ENCODE results near the gene INMT. TPM values are rescaled to one million over a fixed set of nuclear protein-coding genes. Genes with fewer than 3 reads are reported as not detected.

The INMT gene
- total and polyA plus RNA-seq, 3 experiments from 2014 or later = 0.08 to 0.18 TPM; not detected in 1

DNA sequence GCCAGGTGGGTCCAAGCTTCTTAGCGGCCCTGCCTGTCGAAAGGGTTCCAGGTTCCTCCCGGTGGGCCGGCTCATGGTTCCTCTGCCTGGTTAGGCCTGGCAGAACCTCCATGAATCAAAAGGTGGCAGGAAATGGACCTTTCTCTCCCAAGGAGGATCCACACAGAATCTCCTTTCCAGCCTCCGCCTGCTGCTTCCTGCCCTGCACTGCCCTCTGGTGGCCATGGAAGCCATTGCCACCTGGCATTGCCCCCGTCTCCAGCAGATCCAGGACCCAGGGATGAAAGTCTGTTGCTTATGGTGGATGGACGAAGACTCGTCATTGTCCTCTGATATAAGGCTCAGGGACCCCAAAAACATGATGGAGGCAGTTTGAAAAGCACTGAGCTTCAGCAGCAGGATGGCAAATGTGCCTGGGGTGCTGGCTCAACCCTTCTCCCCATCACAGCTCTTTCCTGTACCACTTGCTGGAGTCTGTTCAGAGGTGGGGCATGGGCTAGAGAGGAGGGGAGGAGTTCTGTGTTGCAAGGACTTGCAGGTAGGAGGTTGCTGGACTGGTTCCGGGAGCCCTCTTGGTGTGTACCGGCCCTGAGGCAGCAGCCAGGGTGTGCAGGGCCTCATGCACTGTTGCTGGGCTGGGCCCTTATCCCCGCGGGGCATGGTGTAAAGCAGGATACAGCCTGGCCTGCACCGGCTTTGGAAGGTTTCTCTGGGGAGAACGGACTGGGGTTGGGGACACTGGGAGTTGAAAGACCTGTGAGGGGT lies 11.3 kb upstream of the INMT start:
- Histone ChIP-seq H3K9me3 (ENCODE audit: low read length) (no peaks in the 10 kb centered on the region), H3K4me1 (ENCODE audit: insufficient read depth, low read length) (peaks cover 46% of the 10 kb centered on the region), H3K27ac (ENCODE audit: low read depth, low read length) (no peak overlapping the region), H3K4me3 (ENCODE audit: low read length) (peak overlapping the region; percentile 18), H3K36me3 (ENCODE audit: insufficient read depth, low read length) (no peaks in the 10 kb centered on the region), H3K27me3 (ENCODE audit: insufficient read depth, low read length, poor library complexity, severe bottlenecking) (no peaks in the 10 kb centered on the region)
- peak overlapping the region in 7 of 8 donors; percentile 49 to 80 (median 63) for H3K27ac Mint-ChIP-seq
- POLR2A ChIA-PET = interaction anchor here (3.8 kb wide), 1 partner anchor 14 kb away, joined by 26 read pairs; no protein-coding TSS in a partner anchor
- no peaks in the 10 kb centered on the region for H3K36me3 Mint-ChIP-seq
- CTCF ChIA-PET = interaction anchor here (0.6 to 9.2 kb wide), 39 partner anchors 9 to 260 kb away, joined by 3 to 168 read pairs (median 4); partner anchors contain the start of genes CRHR2, GARS1 and INMT
- no peaks in the 10 kb centered on the region for H3K9me3 Mint-ChIP-seq
- peak; percentile 62 to 81 (median 71) for DNase-seq
- H3K4me3 Mint-ChIP-seq = peak overlapping the region in 1 of 7 donors; percentile 52
- peaks cover 0 to 3% of the 10 kb centered on the region in 2 donors for H3K27me3 Mint-ChIP-seq
- H3K4me1 Mint-ChIP-seq = peaks cover 41 to 58% (median 42%) of the 10 kb centered on the region in 3 donors

DNA sequence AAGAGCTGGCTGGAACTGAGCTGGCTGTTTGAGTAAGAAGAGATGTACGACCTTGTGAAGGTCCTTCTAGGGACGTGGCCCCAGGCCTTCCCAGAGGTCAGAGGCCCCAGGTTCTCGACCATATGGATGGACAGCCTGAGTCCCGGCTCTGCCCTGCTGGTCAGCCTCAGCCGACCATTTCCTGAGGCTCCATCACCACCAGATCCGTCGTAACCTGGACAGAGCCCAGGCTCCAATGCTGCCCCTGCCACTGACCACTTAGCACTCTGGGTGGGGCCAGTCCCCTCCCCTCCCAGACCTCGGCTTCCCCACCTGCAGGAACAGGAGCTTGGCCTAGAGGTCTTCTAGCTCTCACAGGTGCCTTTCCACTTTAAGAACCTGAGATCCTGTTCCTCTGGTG lies 10.6 kb upstream of the INMT start:
- H3K4me1 ChIP-seq (ENCODE audit: insufficient read depth, low read length) = peaks cover 46% of the 10 kb centered on the region
- Mint-ChIP-seq H3K27me3 (peaks cover 0 to 3% of the 10 kb centered on the region in 2 donors), H3K36me3 (no peaks in the 10 kb centered on the region), H3K4me3 (no peak overlapping the region), H3K9me3 (no peaks in the 10 kb centered on the region), H3K27ac (peak overlapping the region in 3 of 8 donors; percentile 30 to 75 (median 70)), H3K4me1 (peaks cover 41 to 58% (median 42%) of the 10 kb centered on the region in 3 donors)
- no peaks in the 10 kb centered on the region for H3K9me3 ChIP-seq (ENCODE audit: low read length)
- CTCF ChIA-PET = interaction anchor here (0.6 to 9.2 kb wide), 14 partner anchors 14 to 192 kb away, joined by 3 to 168 read pairs (median 6); partner anchors contain the start of gene CRHR2
- H3K4me3 ChIP-seq (ENCODE audit: low read length) = no peak overlapping the region
- no peaks in the 10 kb centered on the region for H3K27me3 ChIP-seq (ENCODE audit: insufficient read depth, low read length, poor library complexity, severe bottlenecking)
- POLR2A ChIA-PET = no interaction called here
- H3K36me3 ChIP-seq (ENCODE audit: insufficient read depth, low read length) = no peaks in the 10 kb centered on the region
- H3K27ac ChIP-seq (ENCODE audit: low read depth, low read length) = no peak overlapping the region
- DNase-seq = no peak

DNA sequence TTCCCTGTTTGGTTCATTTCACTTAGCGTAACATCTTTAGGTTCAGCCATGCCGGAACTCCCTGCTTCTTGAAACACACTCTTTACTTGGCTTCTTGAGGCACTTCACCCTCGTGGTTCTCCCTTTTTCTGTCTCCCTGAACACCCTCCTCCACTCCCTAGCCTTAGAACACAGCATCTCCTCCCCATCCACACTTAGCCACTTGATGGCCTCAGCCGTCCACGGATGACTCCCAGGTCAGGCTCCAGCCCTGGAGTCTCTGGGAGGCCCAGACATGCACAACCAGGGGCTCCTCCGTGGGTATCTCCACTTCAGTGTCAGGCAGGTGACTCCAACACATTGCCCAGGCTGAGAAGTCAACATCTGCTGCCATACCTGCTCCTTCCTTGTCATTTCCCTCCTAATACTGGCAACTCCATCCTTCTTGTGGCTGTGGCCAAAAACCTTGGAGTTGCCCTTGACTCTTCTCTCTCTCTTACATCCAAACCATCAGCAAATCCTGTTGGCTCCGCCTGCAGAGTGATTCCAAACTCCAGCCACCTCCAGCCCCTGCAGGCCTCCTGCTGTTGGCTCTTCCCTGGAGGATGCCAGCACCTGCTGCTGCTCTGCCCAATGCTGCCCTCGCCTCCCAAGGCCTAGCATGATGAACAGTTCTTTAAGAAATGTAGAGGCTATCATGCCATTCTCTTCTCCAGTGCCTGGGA lies 8.4 kb upstream of the INMT start:
- POLR2A ChIA-PET = no interaction called here
- no peaks in the 10 kb centered on the region for H3K9me3 Mint-ChIP-seq
- H3K4me3 Mint-ChIP-seq = peak overlapping the region in 1 of 7 donors; percentile 87
- no peaks in the 10 kb centered on the region for H3K9me3 ChIP-seq (ENCODE audit: low read length)
- no peak overlapping the region for H3K27ac ChIP-seq (ENCODE audit: low read depth, low read length)
- H3K36me3 ChIP-seq (ENCODE audit: insufficient read depth, low read length) = no peaks in the 10 kb centered on the region
- H3K4me3 ChIP-seq (ENCODE audit: low read length) = no peak overlapping the region
- CTCF ChIA-PET = interaction anchor here (1.3 to 9.2 kb wide), 3 partner anchors 16 to 42 kb away, joined by 3 to 168 read pairs (median 89); no protein-coding TSS in a partner anchor
- no peaks in the 10 kb centered on the region for H3K27me3 ChIP-seq (ENCODE audit: insufficient read depth, low read length, poor library complexity, severe bottlenecking)
- peaks cover 0 to 3% of the 10 kb centered on the region in 2 donors for H3K27me3 Mint-ChIP-seq
- peak overlapping the region in 7 of 8 donors; percentile 25 to 78 (median 59) for H3K27ac Mint-ChIP-seq
- DNase-seq = no peak
- no peaks in the 10 kb centered on the region for H3K36me3 Mint-ChIP-seq
- peaks cover 25 to 42% (median 28%) of the 10 kb centered on the region in 3 donors for H3K4me1 Mint-ChIP-seq
- peaks cover 30% of the 10 kb centered on the region for H3K4me1 ChIP-seq (ENCODE audit: insufficient read depth, low read length)

DNA sequence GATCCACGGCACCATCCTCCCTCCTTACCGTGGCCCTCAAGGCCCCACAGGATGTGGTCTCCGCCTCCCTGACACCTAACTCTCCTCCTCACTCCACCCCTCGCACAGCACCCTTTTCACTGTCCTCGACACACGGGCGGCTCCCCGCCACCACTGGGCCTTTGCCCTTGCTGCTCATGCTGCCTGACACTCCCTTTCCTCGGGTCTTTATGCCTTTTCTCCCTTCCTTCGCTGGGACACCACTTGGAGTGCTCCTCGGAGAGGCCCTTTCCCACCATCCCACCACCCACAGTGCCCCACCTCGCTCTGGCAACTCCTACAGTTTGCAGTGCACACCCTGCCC lies 7.9 kb upstream of the INMT start:
- no peaks in the 10 kb centered on the region for H3K36me3 Mint-ChIP-seq
- Histone ChIP-seq H3K27me3 (ENCODE audit: insufficient read depth, low read length, poor library complexity, severe bottlenecking) (no peaks in the 10 kb centered on the region), H3K9me3 (ENCODE audit: low read length) (no peaks in the 10 kb centered on the region), H3K4me1 (ENCODE audit: insufficient read depth, low read length) (peaks cover 25% of the 10 kb centered on the region), H3K4me3 (ENCODE audit: low read length) (no peak overlapping the region), H3K27ac (ENCODE audit: low read depth, low read length) (no peak overlapping the region), H3K36me3 (ENCODE audit: insufficient read depth, low read length) (no peaks in the 10 kb centered on the region)
- H3K27ac Mint-ChIP-seq = peak overlapping the region in 6 of 8 donors; percentile 25 to 64 (median 52)
- H3K4me3 Mint-ChIP-seq = peak overlapping the region in 1 of 7 donors; percentile 87
- H3K9me3 Mint-ChIP-seq = no peaks in the 10 kb centered on the region
- POLR2A ChIA-PET = no interaction called here
- peaks cover 20 to 37% (median 23%) of the 10 kb centered on the region in 3 donors for H3K4me1 Mint-ChIP-seq
- CTCF ChIA-PET = interaction anchor here (1.3 kb wide), 2 partner anchors 18 to 42 kb away, joined by 3 read pairs; no protein-coding TSS in a partner anchor
- peaks cover 0 to 3% of the 10 kb centered on the region in 2 donors for H3K27me3 Mint-ChIP-seq
- DNase-seq = no peak

DNA sequence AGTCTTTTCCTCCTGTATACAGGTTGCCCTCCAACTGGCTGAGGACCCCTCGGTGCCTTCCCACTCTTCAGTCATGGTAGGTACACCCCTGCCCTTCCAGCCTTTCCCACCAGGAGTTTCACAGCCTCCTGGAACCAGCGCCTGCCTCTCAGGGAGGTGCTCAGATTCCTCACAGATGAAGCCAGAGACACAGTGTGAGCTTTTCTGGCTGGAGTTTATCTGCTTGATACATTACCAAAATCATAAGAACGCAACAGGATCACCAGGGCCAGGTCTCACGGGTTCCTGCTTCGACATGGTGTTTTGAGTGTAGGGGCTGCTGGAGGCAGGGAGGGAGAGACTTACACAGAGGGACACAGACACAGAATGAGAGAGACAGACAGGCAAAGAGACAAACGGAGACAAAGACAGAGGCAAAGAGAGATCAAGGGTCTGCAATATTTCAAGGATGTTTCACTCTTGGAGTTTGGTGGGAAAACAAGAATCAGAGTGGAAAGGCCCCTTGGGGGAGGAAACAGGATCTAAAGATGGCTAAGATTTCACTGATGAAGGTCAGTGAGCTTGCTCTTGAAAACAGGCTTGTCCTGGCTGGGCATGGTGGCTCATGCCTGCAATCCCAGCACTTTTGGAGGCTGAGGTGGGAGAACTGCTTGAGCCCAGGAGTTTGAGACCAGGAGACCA lies 6.5 kb upstream of the INMT start:
- peak overlapping the region in 1 of 7 donors; percentile 11 for H3K4me3 Mint-ChIP-seq
- H3K4me1 ChIP-seq (ENCODE audit: insufficient read depth, low read length) = peaks cover 11% of the 10 kb centered on the region
- no peaks in the 10 kb centered on the region for H3K36me3 Mint-ChIP-seq
- no peaks in the 10 kb centered on the region for H3K9me3 ChIP-seq (ENCODE audit: low read length)
- peaks cover 0 to 3% of the 10 kb centered on the region in 2 donors for H3K27me3 Mint-ChIP-seq
- no peak for DNase-seq
- peaks cover 14 to 23% (median 16%) of the 10 kb centered on the region in 3 donors for H3K4me1 Mint-ChIP-seq
- ChIA-PET POLR2A (no interaction called here), CTCF (interaction anchor here (0.8 to 1.3 kb wide), 3 partner anchors 19 to 63 kb away, joined by 3 to 4 read pairs (median 3); partner anchors contain the start of gene CRHR2)
- H3K4me3 ChIP-seq (ENCODE audit: low read length) = no peak overlapping the region
- peak overlapping the region in 1 of 8 donors; percentile 76 for H3K27ac Mint-ChIP-seq
- H3K27ac ChIP-seq (ENCODE audit: low read depth, low read length) = no peak overlapping the region
- H3K9me3 Mint-ChIP-seq = no peaks in the 10 kb centered on the region
- H3K36me3 ChIP-seq (ENCODE audit: insufficient read depth, low read length) = no peaks in the 10 kb centered on the region
- H3K27me3 ChIP-seq (ENCODE audit: insufficient read depth, low read length, poor library complexity, severe bottlenecking) = no peaks in the 10 kb centered on the region

DNA sequence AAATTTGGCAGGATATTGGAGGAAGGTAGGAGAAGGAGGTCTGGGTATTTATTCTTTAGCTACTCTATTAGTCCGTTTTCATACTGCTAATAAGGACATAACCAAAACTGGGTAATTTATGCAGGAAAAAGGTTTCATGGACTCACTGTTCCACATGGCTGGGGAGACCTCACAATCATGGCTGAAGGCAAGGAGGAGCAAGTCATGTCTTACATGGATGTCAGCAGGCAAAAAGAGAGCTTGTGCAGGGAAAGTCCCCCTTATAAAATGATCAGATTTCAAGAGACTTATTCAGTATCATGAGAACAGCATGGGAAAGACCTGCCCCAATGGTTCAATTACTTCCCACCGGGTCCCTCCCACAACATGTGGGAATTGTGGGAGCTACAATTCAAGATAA lies 1.9 kb upstream of the INMT start:
- no peak overlapping the region for H3K4me3 Mint-ChIP-seq
- Histone ChIP-seq H3K9me3 (ENCODE audit: low read length) (no peaks in the 10 kb centered on the region), H3K4me1 (ENCODE audit: insufficient read depth, low read length) (no peaks in the 10 kb centered on the region), H3K36me3 (ENCODE audit: insufficient read depth, low read length) (no peaks in the 10 kb centered on the region), H3K4me3 (ENCODE audit: low read length) (no peak overlapping the region), H3K27me3 (ENCODE audit: insufficient read depth, low read length, poor library complexity, severe bottlenecking) (no peaks in the 10 kb centered on the region), H3K27ac (ENCODE audit: low read depth, low read length) (no peak overlapping the region)
- POLR2A ChIA-PET = no interaction called here
- no peaks in the 10 kb centered on the region for H3K27me3 Mint-ChIP-seq
- no peaks in the 10 kb centered on the region for H3K9me3 Mint-ChIP-seq
- peak overlapping the region in 1 of 8 donors; percentile 39 for H3K27ac Mint-ChIP-seq
- DNase-seq = no peak
- CTCF ChIA-PET = interaction anchor here (2.2 kb wide), 1 partner anchor 10 kb away, joined by 8 read pairs; no protein-coding TSS in a partner anchor
- no peaks in the 10 kb centered on the region for H3K36me3 Mint-ChIP-seq
- no peaks in the 10 kb centered on the region for H3K4me1 Mint-ChIP-seq

DNA sequence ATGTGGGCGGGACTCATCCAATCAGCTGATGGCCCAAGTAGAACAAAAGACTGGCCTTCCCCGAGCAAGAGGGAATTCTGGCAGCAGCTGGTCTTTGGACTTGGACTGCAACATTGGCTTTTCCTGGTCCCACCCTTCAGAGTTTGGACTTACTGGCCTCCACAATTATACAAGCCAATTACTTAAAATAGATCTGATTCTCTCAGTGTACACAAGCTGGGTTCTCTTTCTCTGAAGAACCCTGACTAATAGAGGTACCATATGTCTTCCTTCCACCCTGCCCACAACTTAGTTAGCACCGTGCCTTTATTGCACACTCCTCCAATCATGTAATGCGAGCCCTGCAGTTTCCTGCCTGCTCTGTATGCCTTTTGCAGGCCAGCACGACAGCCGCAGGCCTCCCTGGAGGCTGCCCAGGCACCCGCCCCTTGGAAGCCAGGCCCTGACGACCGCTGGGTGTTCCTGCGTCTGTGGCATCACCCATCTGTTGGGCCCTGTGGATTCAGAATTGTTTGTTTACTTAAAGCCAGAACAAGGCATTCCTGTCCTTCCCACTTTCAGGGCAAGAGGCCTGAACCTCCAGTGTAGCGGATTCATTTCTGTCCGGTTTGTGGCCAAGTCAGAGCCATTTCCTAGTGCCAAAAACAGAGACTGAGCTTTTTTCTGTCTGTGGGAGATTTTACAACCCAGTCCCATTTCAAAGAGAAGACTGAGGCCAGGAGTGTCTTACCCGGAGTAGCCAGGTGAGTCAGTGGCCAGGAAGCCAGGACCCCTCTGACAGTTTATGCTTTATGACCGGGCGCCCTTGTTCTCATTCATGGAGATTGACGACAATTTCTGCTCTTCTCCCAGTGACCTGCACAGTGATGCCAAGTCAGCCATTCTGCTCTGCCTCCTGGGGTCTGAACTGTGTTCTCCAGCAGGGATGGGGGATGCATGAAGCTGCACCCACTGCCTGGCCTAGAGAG lies 968 bp upstream of the INMT start:
- Mint-ChIP-seq H3K4me1 (no peaks in the 10 kb centered on the region), H3K27me3 (no peaks in the 10 kb centered on the region), H3K27ac (peak overlapping the region in 1 of 8 donors; percentile 38), H3K9me3 (no peaks in the 10 kb centered on the region), H3K4me3 (no peak overlapping the region), H3K36me3 (no peaks in the 10 kb centered on the region)
- H3K27ac ChIP-seq (ENCODE audit: low read depth, low read length) = no peak overlapping the region
- H3K4me3 ChIP-seq (ENCODE audit: low read length) = no peak overlapping the region
- no peak for DNase-seq
- no peaks in the 10 kb centered on the region for H3K4me1 ChIP-seq (ENCODE audit: insufficient read depth, low read length)
- no peaks in the 10 kb centered on the region for H3K36me3 ChIP-seq (ENCODE audit: insufficient read depth, low read length)
- POLR2A ChIA-PET = no interaction called here
- CTCF ChIA-PET = interaction anchor here (1.0 to 2.2 kb wide), 2 partner anchors 11 kb away, joined by 3 to 8 read pairs; no protein-coding TSS in a partner anchor
- H3K9me3 ChIP-seq (ENCODE audit: low read length) = no peaks in the 10 kb centered on the region
- no peaks in the 10 kb centered on the region for H3K27me3 ChIP-seq (ENCODE audit: insufficient read depth, low read length, poor library complexity, severe bottlenecking)

Data from CD8-positive, alpha-beta memory T cell (primary cell).